Tibial nerve (tissue), 4 donors: ENCODE results near the gene CTNND2.

ENCODE experiments used
- EP300 ChIP-seq, 2 donors: sonication (generic); formaldehyde crosslinking; IDR thresholded peaks; one replicate each; pipeline ENCODE4 v1.6.1; 2017; ENCODE audit warnings: antibody characterized with exemption in 2 of 2, mild to moderate bottlenecking in 1 of 2
- POLR2A ChIP-seq, 2 donors: fragments of 450-650 bp; IDR thresholded peaks; one replicate each; pipeline ENCODE4 v1.6.1; 2017; ENCODE audit warnings: antibody characterized with exemption in 2 of 2, mild to moderate bottlenecking in 2 of 2, moderate library complexity in 2 of 2
- TF ChIP-seq, protein P1 (sequence below), 5 experiments: fragments of 200-600 bp in 3 of 5; fragments of 450-650 bp in 2 of 5; sonication (generic) in 3 of 5; IDR thresholded peaks; one replicate each; pipeline ENCODE4 v1.5.1; 2016 to 2019; ENCODE audit warnings: antibody characterized with exemption in 5 of 5, mild to moderate bottlenecking in 3 of 5, moderate library complexity in 2 of 5

DNA sequence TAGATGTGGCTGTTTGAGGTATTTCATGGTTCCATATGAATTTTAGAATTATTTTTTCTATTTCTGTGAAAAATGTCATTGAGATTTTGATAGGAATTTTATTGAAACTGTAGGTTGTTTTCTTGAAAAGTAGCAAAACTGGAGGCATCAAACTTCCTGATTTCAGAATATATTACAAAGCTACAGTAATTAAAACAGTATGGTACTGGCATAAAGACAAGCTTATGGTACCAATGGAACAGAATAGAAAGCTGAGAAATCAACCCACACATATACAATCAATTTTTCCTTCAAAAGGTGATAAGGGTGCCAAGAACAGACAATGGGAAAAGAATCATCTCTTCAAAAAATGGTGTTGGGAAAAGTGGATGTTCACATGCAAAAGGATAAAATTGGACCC, 945.5 kb downstream of the CTNND2 start:
- TF ChIP-seq, protein P1, sequence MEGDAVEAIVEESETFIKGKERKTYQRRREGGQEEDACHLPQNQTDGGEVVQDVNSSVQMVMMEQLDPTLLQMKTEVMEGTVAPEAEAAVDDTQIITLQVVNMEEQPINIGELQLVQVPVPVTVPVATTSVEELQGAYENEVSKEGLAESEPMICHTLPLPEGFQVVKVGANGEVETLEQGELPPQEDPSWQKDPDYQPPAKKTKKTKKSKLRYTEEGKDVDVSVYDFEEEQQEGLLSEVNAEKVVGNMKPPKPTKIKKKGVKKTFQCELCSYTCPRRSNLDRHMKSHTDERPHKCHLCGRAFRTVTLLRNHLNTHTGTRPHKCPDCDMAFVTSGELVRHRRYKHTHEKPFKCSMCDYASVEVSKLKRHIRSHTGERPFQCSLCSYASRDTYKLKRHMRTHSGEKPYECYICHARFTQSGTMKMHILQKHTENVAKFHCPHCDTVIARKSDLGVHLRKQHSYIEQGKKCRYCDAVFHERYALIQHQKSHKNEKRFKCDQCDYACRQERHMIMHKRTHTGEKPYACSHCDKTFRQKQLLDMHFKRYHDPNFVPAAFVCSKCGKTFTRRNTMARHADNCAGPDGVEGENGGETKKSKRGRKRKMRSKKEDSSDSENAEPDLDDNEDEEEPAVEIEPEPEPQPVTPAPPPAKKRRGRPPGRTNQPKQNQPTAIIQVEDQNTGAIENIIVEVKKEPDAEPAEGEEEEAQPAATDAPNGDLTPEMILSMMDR (IDR thresholded peaks at IDR 0.05) = no peak
- TF ChIP-seq EP300 (IDR thresholded peaks at IDR 0.05) = no peak
- no peak for TF ChIP-seq POLR2A (IDR thresholded peaks at IDR 0.05)
